Ramos (cell line): Measurements from ENCODE around the gene FOSL1.
"Not testable (repeated sequence)": the region's sequence is repeated elsewhere in the genome, so short reads cannot be mapped to it uniquely, and the experiment has no call there.

ENCODE experiments used
- in situ Hi-C: fragments of 300-500 bp; cut with MboI; formaldehyde crosslinking; loops from one replicate; pipeline ENCODE4 v1.14.3; 2022; ENCODE audit warnings: low sequenced_read_pairs; ENCODE audit not compliant: unreplicated experiment

FOSL1 gene

DNA sequence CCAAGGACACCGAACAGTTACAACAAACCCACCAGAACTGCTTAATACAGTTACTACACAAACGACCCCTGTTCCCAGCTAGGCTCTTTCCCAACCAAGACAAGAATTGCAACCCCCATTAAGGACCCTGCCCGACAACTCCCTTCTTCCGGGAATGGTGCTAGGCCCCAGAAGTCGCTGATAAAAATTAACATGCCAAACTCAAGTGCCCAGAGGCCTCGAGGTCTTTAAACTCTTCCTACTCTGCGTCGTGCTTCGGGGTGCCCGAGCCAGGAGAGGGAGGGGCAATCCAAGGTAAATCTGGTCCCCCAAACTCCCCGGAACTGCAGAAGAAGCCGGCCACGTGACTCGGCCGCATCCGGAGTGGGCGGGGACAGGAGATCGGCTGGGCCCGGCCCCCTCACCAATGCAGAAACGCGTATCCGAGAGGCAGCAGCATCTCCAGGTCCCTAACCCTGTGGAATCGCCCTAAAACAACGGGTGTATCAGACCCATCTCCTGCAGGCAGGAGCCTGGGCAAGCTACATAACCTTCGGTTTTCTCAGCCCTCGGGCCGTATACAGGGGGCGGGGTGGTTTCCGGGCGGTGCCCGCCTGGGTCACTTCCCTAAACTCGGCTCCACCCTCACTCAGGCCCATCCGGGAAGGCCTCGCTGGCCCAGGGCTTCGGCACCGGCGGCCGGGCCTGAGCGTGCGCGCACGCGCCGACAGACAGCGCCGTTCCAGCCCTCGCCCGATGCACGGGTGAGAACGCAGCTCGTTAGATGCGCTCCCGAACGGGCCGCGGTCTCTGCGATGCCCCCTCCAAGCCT, 43.3 kb downstream of the FOSL1 start:
- in situ Hi-C loops, result no loop called here

DNA sequence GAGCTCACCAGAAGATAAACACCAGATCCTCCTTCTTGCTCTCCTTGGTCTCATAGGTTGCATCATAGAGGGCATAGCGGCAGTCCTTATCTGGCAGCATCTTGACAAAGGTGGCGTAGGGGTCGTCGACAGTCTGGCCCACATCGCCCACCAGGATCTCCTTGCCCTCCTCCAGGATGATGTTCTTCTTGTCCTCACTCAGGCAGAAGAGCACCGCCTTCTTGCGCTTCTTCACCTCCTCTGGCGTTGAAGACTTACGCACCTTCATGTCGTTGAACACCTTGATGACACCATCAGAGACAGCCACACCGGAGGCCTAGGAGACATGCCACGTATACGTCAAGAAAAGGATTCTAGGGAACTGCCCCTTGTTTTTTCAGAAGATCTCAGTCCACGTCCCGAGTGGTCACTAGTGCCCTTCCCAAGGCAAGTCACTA, 44.2 kb downstream of the FOSL1 start:
- in situ Hi-C loops, result no loop called here

- in situ Hi-C loops, result no loop called here
Measured at GRCh38 chr11:65854852-65855837, 45.0 kb downstream of the FOSL1 start.

DNA sequence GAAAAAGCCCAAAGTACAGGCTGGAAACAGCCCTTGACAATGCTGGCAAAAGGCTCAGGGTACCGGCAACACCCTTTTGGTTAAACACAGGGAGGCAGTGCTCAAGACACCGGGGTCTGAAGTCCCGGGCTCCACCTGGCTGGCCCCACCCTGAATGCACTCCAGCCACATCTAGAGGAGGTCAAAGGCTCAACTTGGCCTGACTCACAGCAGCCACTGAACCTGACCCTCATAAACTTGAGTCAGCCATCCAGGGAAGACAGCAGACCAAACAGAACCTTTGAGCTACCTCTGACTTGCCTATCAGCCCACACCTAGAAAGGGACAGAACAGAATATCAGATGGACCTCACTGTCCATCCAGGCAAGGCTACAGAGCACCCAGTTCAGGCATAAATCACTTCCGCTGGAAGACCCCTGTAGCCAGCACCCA, 46.0 kb downstream of the FOSL1 start:
- in situ Hi-C loops, result no loop called here

DNA sequence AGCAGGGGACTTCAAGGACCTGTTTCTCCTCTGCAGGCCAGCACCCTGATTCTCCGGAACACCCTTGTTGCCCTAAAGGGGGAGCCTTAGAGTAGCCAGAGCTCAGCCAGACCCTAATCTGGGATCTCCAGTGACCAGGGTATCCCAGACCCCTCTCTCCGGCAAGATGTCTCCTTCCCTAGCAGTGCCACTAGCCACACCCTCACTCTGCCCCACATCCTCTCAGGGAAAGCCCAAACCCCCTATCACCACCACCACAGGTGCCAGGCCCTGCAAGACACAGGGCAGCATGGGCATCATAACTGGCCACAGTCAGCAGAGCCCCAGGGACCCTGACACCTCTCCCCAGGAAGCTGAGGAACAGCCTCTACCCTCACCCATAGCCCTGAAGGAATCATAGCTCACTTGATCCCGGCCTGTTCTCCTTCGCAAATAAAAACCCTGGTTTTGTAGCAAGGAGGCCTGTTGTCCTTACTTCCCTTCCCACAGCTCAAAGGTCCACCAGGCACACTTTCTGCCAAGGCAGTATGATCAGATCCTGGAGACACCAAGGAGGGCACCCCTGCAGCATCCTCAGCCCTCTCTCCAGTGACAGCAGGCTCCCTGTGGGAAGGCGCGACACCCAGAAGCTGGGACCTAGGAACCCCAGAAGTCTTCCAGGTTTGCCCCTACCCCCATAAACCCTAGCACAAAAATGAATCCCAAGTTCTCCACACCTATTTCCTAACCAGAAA, 46.8 kb downstream of the FOSL1 start:
- in situ Hi-C loops, result no loop called here

- in situ Hi-C loops, result no loop called here
Measured at GRCh38 chr11:65852508-65853245, 47.5 kb downstream of the FOSL1 start.

DNA sequence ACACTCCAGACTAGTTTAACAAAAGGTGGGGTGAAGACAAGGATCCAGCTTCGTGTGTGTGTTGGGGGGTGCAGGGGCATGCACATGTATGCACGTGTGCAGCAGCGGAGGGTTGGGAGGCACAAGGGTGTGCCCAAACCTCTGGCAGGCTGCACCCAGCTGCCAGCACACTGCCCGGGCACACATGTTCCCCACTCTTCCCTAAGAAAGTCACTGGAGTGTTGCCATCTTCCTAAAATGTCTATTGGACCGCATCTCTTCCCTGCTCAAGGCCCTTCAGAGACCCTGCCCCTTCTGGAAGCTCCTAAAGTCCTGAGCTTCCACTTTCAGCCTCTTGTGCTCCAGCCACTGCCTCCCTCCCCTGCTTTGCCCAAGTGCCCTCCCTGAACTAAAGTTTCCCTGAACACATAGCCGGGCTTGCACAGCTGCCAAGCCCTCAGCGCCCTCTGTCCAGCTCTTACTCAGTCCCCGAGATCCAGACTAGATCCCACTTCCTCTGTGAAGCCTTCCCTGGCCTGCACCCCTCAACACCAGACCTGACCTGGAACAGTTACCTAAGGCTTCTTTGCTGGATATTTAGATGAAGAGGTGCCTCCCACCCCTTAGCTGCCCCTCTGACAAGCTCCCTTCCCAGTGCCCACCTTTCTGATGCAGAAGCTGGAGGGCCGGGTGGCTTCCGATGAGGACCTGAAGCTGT, 48.2 kb downstream of the FOSL1 start:
- in situ Hi-C loops, result no loop called here

DNA sequence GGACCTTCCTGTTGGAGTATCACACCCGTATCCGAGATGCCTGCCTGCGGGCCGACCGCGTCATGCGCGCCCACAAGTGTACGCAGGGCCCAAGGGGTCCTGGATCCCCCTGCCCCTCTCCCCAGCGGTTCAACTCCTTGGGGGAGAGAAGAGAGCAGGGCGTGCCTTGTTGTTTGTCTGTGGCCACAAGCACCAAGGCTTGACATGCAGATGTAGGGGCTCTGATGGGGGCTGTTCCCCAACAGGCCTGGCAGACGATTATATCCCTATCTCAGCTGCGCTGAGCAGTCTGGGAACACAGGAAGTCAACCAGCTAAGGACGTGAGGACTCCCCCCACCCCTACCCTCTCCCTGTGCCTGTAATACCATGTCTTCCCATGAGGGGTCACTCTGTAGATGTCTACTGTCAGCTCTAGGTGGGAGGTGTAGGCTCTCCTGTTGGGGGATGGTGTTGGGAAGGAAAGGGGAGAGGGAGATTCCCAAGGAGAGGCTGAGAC, 49.1 kb downstream of the FOSL1 start:
- in situ Hi-C loops, result no loop called here

DNA sequence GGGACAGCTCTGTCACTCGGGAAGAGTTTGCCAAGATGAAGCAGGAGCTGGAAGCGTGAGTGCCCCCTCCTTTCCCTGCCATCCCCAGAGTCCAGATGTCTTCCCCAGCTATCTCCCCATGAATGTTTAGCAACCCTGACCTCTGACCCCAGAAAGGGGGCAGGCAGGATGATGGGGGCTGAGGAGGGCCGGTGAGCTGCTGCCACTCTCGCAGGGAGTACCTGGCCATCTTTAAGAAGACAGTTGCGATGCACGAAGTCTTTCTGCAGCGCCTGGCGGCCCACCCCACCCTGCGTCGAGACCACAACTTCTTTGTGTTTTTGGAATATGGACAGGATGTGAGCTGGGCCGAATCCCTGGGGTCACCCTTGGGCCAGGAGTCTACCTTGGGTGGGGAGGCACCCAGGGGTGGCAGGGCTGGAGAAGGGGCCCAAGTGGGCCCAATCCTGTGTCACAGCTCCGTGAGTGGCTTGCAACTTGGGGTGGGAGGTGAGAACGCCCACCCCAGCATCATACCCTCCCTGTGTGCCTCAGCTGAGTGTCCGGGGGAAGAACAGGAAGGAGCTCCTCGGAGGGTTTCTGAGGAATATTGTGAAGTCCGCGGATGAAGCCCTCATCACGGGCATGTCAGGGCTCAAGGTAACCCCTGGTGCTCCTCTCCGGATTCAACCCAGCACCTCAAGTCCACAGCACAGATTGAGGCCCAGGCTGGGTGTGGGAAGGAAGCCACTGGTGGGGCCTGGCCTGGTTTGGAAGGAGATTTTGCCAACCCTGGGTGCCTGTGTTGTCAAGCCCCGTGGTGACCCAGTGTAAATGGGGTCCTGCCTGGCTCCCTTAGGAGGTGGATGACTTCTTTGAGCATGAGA, 49.7 kb downstream of the FOSL1 start:
- in situ Hi-C loops, result no loop called here

- in situ Hi-C loops, result no loop called here
Measured at GRCh38 chr11:65849771-65850216, 50.4 kb downstream of the FOSL1 start.

- in situ Hi-C loops, result no loop called here
Measured at GRCh38 chr11:65849366-65849765, 50.8 kb downstream of the FOSL1 start.

DNA sequence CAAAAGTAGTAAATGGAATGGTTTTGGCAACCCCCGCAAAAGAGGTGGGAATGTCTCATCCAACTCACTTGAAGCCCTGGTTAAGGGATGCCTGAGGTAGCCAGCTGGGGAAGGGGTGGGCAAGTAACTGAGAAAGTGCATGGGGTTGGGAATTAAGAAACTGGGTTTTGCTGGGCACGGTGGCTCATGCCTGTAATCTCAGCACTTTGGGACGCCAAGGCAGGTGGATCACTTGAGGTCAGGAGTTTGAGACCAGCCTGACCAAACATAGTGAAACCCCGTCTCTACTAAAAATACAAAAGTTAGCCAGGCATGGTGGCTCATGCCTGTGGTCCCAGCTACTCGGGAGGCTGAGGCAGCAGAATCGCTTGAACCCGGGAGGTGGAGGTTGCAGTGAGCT, 51.5 kb downstream of the FOSL1 start:
- in situ Hi-C loops, result not testable (repeated sequence)

DNA sequence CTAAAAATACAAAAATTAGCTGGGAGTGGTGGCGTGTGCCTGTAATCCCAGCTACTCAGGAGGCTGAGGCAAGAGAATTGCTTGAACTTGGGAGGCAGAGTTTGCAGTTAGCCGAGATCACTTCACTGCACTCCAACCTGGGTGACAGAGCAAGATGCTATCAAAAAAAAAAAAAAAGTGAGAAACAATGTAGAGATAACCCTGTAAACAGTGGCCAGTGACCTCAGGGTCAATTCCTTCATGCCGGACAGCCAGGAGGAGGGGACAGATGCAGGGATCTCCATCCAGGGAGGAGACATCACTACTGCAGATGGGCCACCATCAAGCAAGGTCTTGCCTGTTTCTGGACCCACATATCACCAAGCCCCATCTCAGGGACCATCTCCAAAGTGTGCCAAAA, 52.4 kb downstream of the FOSL1 start:
- in situ Hi-C loops, result no loop called here

DNA sequence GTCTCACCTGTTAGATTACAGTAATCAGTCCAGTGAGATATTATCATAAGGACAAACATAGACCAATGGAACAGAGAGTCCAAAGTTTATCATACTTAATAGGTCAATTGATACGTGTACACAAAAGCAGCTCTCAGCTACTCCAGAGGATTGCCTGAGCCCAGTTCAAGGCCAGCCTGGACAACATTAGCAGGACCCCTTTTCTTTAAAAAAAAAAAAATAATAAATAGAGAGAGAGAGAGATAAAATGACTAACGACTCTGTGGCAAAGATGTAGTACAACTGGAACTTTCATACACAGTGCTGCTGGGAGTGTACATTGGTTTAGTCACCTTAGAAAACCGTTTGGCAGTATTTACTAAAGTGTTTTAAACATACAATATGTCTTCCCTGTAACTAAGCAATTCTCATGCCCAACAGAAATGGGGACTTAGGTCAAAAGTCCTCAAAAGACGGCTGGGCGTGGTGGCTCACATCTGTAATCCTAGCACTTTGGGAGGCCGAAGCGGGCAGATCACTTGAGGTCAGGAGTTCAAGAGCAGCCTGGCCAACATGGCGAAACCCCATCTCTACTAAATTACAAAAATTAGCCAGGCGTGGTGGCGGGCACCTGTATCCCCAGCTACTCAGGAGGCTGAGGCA, 55.8 kb downstream of the FOSL1 start:
- in situ Hi-C loops, result no loop called here

GRCh38 chr11:65843811-65844210, 56.4 kb downstream of the FOSL1 start:
- in situ Hi-C loops, result no loop called here

DNA sequence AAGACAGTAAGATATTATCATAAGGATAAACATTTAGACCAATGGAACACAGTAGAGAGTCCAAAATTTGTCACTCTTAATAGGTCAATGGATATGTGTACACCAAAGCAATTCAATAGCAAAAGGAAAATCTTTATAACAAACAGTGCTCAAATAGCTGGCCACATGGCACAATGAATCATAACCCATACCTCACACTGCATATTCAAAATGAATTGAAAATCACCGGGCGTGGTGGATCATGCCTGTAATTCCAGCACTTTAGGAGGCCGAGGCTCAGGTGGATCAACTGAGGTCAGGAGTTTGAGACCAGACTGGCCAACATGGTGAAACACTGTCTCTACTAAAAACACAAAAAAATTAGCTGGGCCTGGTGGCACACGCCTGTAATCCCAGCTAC, 58.0 kb downstream of the FOSL1 start:
- in situ Hi-C loops, result no loop called here
